KOPT-K1 (cell line): ENCODE results near the gene MBTD1.
"Not testable (repeated sequence)": the region's sequence is repeated elsewhere in the genome, so short reads cannot be mapped to it uniquely, and the experiment has no call there.

Experiments used
- H3K27ac ChIP-seq: fragments of 200-600 bp; sonication (generic); 2 replicates; pipeline ENCODE4 v1.5.1; 2016; ENCODE audit warnings: antibody characterized with exemption, mild to moderate bottlenecking, low read depth, low read length; ENCODE audit not compliant: poor library complexity, severe bottlenecking
- H3K36me3 ChIP-seq: fragments of 200-600 bp; sonication (generic); 2 replicates; pipeline ENCODE4 v1.5.1; 2017; ENCODE audit warnings: antibody characterized with exemption, mild to moderate bottlenecking, low read length, moderate library complexity; ENCODE audit not compliant: insufficient read depth
- H3K9me3 ChIP-seq: fragments of 200-600 bp; sonication (generic); 2 replicates; pipeline ENCODE4 v1.5.1; 2017; ENCODE audit warnings: antibody characterized with exemption, low read length, mild to moderate bottlenecking; ENCODE audit not compliant: insufficient read depth, poor library complexity, severe bottlenecking

The MBTD1 gene

DNA sequence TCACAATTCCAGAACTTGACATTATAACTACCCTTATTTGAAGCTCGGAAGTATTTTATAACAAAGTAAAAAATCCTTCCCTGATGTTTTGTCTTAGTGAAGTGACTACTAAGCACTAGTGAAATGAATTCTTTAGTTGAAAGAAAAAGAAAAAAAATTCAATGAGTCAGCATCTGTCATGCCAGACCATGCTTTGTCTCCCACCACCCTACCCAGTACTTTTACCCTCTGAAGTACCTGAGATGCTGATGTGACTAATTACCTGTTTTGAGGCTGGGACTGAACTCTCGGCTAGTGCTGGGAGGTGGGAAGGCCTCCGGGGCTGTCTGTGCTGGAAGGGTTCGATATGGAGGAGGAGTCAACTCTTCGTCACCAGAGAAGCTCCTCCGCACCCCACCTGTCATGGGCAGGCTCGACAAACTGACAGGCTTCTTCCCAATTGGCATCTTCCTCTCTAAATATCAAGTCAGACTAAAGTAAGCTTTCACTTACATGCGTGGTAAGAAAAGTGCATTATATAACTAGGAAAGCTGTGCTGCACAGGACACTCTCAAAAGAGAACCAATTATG, 74.0 kb downstream of the MBTD1 start:
- Histone ChIP-seq H3K9me3 (no peaks in the 10 kb centered on the region), H3K27ac (no peak overlapping the region), H3K36me3 (peaks cover 94% of the 10 kb centered on the region)

DNA sequence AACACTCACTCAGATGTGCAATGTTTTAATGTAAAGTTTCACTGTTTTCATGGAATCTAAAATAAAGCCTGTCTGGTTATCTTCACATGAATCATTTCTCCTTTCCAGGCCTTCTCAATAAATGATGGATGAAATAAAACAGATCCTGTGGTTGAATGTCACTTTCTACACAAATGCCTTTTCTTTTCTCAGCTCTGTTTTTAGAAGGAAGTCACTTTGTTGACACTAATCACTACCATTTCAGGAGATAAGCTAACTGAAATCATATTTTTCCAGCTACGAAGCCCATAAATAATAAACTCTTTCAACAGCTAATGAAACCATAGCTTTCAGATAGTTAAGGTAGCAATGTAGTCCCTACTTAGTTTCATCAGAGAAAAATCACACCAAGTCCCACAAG, 75.7 kb downstream of the MBTD1 start:
- Histone ChIP-seq H3K27ac (no peak overlapping the region), H3K36me3 (peaks cover 88% of the 10 kb centered on the region), H3K9me3 (no peaks in the 10 kb centered on the region)

DNA sequence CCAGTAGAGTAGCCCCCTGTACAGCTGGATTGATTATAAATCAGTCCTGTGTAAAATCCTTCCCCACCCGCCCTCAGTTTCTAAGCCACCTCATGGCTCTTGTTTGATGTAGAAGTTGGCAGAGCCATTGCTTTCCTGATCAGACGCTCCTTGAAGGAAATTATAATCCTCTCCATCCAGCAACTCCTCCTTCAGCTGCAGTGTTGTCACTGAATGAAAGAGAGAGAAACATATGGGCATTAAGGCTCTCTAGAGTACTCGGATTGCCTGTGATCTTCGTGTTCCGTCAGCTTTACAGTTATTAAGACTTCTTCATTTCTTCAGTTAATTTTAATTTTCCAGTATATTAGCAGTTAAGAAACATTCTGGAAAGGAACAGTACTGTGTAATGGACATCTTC, 79.4 kb downstream of the MBTD1 start:
- Histone ChIP-seq H3K36me3 (peaks cover 86% of the 10 kb centered on the region), H3K27ac (no peak overlapping the region), H3K9me3 (no peaks in the 10 kb centered on the region)

DNA sequence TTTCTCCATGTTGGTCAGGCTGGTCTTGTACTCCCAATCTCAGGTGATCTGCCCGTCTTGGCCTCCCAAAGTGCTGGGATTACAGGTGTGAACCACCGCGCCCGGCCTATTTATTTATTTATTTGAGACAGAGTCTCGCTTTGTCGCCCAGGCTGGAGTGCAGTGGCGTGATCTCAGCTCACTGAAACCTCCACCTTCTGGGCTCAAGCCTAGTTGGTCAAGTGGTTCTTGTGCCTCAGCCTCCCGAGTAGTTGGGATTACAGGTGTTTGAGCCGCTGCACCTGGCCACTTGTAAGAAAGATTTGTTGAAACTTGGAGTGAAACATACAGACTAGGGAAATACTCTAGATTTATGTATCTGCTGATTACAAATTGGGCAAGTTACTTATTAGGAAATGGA, 87.8 kb downstream of the MBTD1 start:
- peaks cover 89% of the 10 kb centered on the region for H3K36me3 ChIP-seq
- not testable (repeated sequence) for H3K27ac ChIP-seq, H3K9me3 ChIP-seq

DNA sequence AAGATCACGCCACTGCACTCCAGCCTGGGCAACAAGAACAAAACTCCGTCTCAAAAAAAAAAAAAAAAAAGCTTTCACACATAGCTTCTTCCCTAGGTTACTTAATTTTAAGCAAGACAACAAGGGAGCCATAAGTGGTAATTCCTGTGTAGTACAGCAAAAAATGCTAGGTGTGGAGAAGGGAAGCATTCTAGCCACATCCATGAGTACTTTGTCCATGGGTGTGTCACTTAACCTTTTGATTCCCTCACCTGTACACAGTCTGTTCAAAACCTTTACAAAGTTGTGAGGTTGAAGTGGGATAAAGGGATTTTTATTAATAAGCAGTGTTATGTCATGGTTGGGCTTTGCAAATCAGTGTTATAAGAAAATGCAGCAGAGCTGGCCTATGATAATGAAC, 89.1 kb downstream of the MBTD1 start:
- Histone ChIP-seq H3K9me3 (no peaks in the 10 kb centered on the region), H3K36me3 (peaks cover 79% of the 10 kb centered on the region), H3K27ac (no peak overlapping the region)

DNA sequence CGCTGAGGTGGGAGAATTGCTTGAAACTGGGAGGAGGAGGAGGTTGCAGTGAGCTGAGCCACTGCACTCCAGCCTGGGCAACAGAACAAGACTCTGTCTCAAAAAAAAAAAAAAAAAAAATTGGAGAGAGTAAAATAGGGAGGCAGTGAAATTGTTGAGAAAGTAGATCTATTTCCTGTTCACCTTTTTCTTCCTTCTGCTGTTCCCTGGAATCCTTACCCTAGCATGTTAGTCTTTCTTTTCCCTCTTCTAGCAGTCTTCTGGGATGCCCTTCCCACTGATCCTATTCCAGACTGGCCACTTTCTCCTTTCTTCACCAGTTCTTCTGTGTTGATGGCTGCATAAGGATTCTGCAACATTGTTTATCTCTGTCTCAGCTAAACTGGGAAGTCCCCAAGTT, 90.5 kb downstream of the MBTD1 start:
- Histone ChIP-seq H3K36me3 (peaks cover 66% of the 10 kb centered on the region), H3K9me3 (no peaks in the 10 kb centered on the region), H3K27ac (no peak overlapping the region)

DNA sequence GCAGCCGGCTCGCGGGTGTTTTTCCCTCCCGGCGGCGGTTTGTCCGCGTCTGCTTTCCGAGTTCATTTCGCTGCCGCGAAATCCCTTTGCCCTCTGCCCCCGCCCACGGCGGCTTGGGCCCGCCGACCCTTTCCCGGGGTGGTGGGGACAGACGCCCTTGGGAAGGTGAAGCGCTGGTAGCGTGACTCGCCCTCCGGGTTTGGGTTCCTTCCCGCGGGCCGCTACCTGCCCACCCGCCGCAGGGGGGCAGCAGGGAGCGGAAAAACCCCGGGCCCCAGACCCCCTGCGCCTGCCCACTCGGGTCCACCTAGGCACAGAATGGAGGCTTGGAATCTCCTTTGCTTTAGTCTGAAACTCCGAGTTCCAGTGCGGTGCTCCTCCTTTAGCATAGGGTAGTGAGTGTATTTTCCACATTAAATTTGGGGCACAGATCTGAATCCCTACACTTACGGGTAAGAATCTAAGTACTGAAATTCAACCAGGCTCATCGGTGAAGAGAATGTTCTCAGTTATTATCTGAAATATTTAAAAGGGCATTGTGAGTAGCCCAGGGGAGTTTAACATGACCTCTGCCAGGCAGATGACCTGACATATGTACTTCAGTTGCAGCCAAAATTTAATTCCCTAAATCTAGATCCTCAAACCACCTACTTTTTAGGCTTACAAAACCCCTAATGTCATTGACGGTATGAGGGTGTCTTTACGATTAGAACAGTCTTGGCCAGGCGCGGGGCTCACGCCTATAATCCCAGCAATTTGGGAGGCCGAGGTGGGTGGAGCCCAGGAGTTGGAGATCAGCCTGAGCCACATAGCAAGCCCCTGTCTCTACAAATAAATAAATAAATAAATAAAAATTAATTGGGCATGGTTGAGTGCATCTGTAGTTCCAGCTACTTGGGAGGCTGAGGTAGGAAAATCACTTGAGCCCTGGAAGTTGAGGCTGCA, 92.6 kb downstream of the MBTD1 start:
- Histone ChIP-seq H3K36me3 (peaks cover 61% of the 10 kb centered on the region), H3K27ac (peak overlapping the region; percentile 92)

DNA sequence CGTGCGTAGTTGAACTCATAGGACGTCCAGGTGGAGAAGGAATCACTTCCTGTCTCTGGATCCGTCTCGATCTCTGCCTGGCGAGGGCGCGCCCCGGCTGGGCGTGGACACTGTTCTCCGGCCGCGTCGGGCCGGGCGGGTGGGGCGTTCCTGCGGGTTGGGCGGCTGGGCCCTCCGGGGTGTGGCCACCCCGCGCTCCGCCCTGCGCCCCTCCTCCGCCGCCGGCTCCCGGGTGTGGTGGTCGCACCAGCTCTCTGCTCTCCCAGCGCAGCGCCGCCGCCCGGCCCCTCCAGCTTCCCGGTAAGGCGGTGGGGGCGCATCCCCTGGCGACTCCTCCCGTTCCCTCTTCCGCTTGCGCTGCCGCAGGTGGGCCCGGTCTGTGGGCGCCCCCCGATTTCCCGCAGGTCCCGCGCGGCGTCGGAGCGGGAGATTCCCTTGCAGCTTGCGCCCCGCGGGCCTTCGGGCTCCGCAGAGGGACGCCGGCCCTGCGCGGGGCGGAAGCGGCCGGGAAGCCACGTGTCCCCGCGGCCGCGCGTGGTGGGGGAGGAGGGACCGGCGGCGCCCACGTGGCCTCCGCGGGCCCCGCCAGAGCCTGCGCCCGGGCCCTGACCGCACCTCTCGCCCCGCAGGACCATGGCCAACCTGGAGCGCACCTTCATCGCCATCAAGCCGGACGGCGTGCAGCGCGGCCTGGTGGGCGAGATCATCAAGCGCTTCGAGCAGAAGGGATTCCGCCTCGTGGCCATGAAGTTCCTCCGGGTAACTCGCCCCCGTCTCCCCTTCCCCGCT, 93.5 kb downstream of the MBTD1 start, which contains the start of gene NME2:
TSS of gene NME2 (plus strand) at position 214 of the 789 bp plus-strand sequence. CDS start at position 634, 420 bp downstream.
- Histone ChIP-seq H3K27ac (peak within 1 kb of the TSS; percentile 92), H3K36me3 (peaks cover 61% of the 10 kb centered on the region)

More for the DNA sequence above, 92.6 kb downstream of the MBTD1 start:
- no peaks in the 10 kb centered on the region for H3K9me3 ChIP-seq

DNA sequence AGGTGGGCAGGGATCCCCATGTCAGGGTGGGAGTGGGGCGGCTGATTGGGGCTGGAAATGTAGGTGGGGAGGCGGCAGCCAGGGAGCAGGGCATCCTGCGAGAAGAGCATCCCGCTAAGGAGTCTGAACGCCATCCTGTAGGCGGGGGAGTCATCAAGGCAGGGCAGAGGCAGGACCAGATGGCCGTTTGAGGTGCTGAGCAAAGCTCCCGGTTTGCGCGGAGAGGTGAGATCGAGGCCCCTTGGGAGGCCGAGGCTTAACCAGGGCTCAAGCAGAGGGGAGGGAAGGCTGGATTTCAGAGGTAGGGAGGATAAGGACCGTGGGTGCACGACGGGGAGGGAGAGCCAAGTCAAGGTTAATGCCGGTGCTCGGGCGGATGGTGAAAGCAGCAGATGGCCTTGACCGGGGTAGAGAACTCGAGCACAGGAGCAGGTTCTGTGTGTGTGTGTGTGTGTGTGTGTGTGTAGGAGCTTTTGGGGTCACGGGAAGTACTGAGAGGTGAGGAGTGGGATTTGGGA, 94.1 kb downstream of the MBTD1 start:
- H3K27ac ChIP-seq = peak overlapping the region; percentile 92
- H3K9me3 ChIP-seq = no peaks in the 10 kb centered on the region
- H3K36me3 ChIP-seq = peaks cover 61% of the 10 kb centered on the region

More for the DNA sequence above, 93.5 kb downstream of the MBTD1 start, which contains the start of gene NME2:
- H3K9me3 ChIP-seq = no peaks in the 10 kb centered on the region

DNA sequence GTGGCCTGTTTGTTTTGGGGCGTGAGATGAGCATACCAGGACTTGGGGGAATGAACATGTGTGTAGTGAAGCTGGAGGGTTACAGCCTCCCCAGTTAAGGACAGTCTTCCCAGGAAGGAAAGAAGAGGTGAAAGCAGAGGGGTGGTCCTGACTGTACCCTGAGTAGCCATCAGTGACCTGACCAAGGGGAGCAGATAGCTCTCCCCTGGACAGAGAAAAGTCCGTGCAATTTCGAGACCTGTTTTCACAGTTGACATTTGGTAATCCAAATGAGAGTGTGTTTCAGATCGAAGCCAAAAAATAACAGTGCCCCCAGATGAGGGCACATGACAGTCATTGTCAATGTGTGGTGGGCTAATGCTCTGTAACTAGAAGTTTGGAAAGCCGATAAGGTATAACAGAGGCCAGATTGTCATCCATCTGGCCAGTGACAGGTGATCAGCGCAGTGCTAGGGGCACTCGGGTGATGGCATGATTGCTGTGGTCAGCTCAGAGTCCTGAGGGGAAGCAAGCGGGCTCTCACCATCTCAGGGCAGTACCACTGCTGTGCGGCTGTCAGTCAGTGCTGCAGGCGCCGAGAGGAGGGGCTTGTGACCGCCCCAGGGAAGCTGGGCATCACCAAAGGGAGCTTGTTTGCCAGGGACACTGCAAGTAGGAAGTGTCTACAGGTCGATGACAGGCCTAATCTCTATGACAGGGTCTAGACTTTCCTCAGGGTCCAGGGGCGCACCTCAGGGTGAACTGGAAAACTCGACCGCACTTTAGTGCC, 94.8 kb downstream of the MBTD1 start:
- H3K36me3 ChIP-seq = peaks cover 61% of the 10 kb centered on the region
- H3K27ac ChIP-seq = no peak overlapping the region
- H3K9me3 ChIP-seq = no peaks in the 10 kb centered on the region

DNA sequence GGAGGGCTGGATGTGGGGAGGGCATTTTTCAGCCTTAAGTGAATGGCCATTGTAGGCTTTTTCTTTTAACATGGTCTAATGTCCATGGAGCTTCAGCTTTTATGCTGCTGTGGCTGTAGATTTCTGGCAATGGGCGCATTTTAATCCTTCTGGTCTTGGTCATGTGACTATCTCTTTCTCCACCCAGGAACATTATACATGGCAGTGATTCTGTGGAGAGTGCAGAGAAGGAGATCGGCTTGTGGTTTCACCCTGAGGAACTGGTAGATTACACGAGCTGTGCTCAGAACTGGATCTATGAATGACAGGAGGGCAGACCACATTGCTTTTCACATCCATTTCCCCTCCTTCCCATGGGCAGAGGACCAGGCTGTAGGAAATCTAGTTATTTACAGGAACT, 98.3 kb downstream of the MBTD1 start:
- Histone ChIP-seq H3K27ac (no peak overlapping the region), H3K36me3 (peaks cover 71% of the 10 kb centered on the region), H3K9me3 (no peaks in the 10 kb centered on the region)

DNA sequence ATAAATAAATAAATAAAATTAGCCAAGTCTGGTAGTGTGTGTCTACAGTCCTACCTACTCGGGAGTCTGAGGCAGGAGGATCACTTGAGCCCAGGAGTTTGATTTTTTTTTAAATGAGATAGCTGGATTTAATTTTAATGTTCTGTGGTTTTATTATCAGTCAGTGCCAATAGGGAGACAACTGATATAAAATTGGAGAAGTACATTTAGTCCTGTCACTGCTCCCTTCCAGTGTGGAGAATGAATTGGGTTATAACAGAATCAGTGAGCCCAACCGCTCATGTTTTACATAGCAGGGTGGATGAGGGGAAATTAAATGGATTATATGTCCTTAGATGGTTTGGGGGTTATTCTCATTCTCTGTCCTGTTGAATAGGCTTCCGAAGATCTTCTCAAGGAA, 100.2 kb downstream of the MBTD1 start:
- H3K36me3 ChIP-seq = peaks cover 83% of the 10 kb centered on the region
- no peaks in the 10 kb centered on the region for H3K9me3 ChIP-seq
- H3K27ac ChIP-seq = no peak overlapping the region

DNA sequence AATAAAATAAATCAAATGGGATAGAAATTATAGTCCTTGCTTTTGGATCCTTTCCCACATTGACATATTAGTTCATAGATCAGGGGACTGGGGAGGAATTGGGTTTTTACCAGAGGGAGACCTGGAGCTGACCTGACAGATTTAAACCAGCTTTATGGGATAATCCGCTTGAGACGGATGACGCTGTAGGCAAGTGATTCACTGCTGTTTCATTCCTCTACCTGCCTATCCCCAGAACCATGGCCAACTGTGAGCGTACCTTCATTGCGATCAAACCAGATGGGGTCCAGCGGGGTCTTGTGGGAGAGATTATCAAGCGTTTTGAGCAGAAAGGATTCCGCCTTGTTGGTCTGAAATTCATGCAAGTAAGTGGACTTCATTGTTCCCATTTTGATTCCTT, 104.4 kb downstream of the MBTD1 start:
- H3K36me3 ChIP-seq = peaks cover 51% of the 10 kb centered on the region
- no peak overlapping the region for H3K27ac ChIP-seq
- H3K9me3 ChIP-seq = no peaks in the 10 kb centered on the region

DNA sequence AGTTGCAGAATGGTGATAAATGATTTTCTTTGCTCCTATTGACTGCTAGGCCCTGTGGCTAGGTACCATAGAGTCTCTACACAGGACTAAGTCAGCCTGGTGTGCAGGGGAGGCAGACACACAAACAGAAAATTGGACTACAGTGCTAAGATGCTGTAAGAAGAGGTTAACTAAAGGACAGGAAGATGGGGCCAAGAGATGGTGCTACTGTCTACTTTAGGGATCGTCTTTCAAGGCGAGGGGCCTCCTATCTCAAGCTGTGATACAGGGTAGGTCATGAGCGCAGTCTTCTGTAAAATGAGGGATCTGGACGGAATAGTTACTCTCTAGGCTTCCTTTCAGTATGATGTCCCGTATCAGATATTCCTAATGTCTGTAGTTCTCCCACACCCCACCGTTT, 105.7 kb downstream of the MBTD1 start:
- Histone ChIP-seq H3K9me3 (no peaks in the 10 kb centered on the region), H3K36me3 (peaks cover 39% of the 10 kb centered on the region), H3K27ac (peak overlapping the region; percentile 73)
